Body of pancreas (tissue), 4 donors: ENCODE results near the gene AMBRA1.

ENCODE experiments used
- POLR2A ChIP-seq, 3 donors: fragments of 450-650 bp; IDR thresholded peaks; one replicate each; pipeline ENCODE4 v1.6.1; 2016; ENCODE audit warnings: antibody characterized with exemption in 3 of 3, mild to moderate bottlenecking in 2 of 3
- TF ChIP-seq, protein P1 (sequence below), 7 experiments: fragments of 450-650 bp in 4 of 7; fragments of 200-600 bp in 3 of 7; sonication (generic) in 3 of 7; IDR thresholded peaks; one replicate each; pipeline ENCODE4 v1.5.1; 2016 to 2019; ENCODE audit warnings: antibody characterized with exemption in 7 of 7

DNA sequence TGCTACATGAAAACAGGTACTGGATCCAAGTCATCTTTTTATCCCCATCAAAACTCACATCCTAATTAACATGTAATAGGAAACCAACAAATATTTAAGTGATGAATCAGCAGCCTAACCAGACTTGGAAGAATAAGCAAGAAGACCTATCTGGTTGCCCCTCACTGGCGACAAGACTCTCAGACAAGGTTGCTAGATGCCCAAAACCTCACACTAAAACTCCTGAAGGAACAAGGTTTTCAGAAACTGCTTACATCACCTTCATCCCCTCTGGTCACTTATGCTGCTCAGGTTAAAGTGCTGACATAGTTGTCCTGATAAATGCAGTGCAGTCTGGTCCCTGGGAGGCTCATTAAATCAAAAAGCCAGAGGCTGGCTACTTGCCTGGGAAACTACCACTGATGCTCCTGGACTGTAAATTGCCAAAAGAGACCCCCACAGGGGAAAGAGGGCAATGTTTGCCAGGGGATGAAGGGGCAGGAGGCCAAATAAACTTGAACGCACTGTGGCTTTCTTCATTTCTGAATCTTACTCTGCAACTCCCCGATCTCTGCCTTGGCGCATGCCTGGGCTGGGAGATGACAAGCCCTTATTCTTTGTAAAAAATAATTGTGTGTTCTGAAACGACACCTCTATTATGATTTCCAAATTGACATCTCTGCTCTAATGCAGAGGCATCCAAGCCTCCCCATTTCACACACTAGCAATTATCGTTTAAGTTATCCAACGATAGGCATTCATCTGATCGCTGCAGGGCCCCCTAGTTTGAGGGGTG, 72.7 kb downstream of the AMBRA1 start:
- TF ChIP-seq, protein P1, sequence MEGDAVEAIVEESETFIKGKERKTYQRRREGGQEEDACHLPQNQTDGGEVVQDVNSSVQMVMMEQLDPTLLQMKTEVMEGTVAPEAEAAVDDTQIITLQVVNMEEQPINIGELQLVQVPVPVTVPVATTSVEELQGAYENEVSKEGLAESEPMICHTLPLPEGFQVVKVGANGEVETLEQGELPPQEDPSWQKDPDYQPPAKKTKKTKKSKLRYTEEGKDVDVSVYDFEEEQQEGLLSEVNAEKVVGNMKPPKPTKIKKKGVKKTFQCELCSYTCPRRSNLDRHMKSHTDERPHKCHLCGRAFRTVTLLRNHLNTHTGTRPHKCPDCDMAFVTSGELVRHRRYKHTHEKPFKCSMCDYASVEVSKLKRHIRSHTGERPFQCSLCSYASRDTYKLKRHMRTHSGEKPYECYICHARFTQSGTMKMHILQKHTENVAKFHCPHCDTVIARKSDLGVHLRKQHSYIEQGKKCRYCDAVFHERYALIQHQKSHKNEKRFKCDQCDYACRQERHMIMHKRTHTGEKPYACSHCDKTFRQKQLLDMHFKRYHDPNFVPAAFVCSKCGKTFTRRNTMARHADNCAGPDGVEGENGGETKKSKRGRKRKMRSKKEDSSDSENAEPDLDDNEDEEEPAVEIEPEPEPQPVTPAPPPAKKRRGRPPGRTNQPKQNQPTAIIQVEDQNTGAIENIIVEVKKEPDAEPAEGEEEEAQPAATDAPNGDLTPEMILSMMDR (IDR thresholded peaks at IDR 0.05): no peak
- no peak for TF ChIP-seq POLR2A (IDR thresholded peaks at IDR 0.05)
